Measurements from ENCODE around the gene AZU1.

The AZU1 gene

GRCh38 chr19:814152-815078 lies 13.2 kb upstream of the AZU1 start:
- Histone ChIP-seq H3K9me2 (replicated peaks; ENCODE audit: insufficient read depth, low read length) (no peaks in the 10 kb centered on the region), H2AFZ (ENCODE audit: low read depth, low read length, severe bottlenecking) (no peak overlapping the region), H3K4me2 (ENCODE audit: low read depth, low read length, poor library complexity, severe bottlenecking) (no peak overlapping the region), H3K9ac (ENCODE audit: low read length) (no peak overlapping the region), H3K36me3 (ENCODE audit: low read length) (peaks cover 5% of the 10 kb centered on the region; the same call in 1 of the 2 replicates), H3K9me3 (ENCODE audit: insufficient read depth, low read length) (no peaks in the 10 kb centered on the region), H3K4me3 (ENCODE audit: insufficient read depth, low read length, poor library complexity, severe bottlenecking) (no peak overlapping the region), H3K27ac (ENCODE audit: low read depth, low read length) (no peak overlapping the region), H3K79me2 (ENCODE audit: insufficient read depth, low read length) (no peaks in the 10 kb centered on the region), H4K20me1 (ENCODE audit: low read depth, low read length) (no peaks in the 10 kb centered on the region), H3F3A (ENCODE audit: insufficient read depth) (peaks cover 17% of the 10 kb centered on the region), H3K27me3 (ENCODE audit: low read length) (no peaks in the 10 kb centered on the region)
- TF ChIP-seq CTCF (IDR thresholded peaks at IDR 0.05; ENCODE audit: insufficient read depth, low read length, poor library complexity, severe bottlenecking) (no peak), EZH2phosphoT487 (conservative IDR thresholded peaks at IDR 0.05; ENCODE audit: low read length) (no peak)

- Histone ChIP-seq H3K9ac (ENCODE audit: low read length) (no peak overlapping the region), H3K27me3 (ENCODE audit: low read length) (no peaks in the 10 kb centered on the region), H3K9me3 (ENCODE audit: insufficient read depth, low read length) (no peaks in the 10 kb centered on the region), H3K36me3 (ENCODE audit: low read length) (peaks cover 3% of the 10 kb centered on the region; the same call in 1 of the 2 replicates), H3K4me2 (ENCODE audit: low read depth, low read length, poor library complexity, severe bottlenecking) (no peak overlapping the region), H3K79me2 (ENCODE audit: insufficient read depth, low read length) (no peaks in the 10 kb centered on the region), H4K20me1 (ENCODE audit: low read depth, low read length) (no peaks in the 10 kb centered on the region), H3F3A (ENCODE audit: insufficient read depth) (peaks cover 11% of the 10 kb centered on the region), H3K4me3 (ENCODE audit: insufficient read depth, low read length, poor library complexity, severe bottlenecking) (no peak overlapping the region), H3K27ac (ENCODE audit: low read depth, low read length) (no peak overlapping the region), H2AFZ (ENCODE audit: low read depth, low read length, severe bottlenecking) (no peak overlapping the region), H3K9me2 (replicated peaks; ENCODE audit: insufficient read depth, low read length) (no peaks in the 10 kb centered on the region)
- no peak for TF ChIP-seq EZH2phosphoT487 (conservative IDR thresholded peaks at IDR 0.05; ENCODE audit: low read length)
- no peak for TF ChIP-seq CTCF (IDR thresholded peaks at IDR 0.05; ENCODE audit: insufficient read depth, low read length, poor library complexity, severe bottlenecking)
These were observed 12.4 kb upstream of the AZU1 start for GRCh38 chr19:815079-815774.

GRCh38 chr19:815775-816499 lies 11.7 kb upstream of the AZU1 start:
- Histone ChIP-seq H3F3A (ENCODE audit: insufficient read depth) (peaks cover 9% of the 10 kb centered on the region), H3K79me2 (ENCODE audit: insufficient read depth, low read length) (no peaks in the 10 kb centered on the region), H3K27me3 (ENCODE audit: low read length) (no peaks in the 10 kb centered on the region), H3K27ac (ENCODE audit: low read depth, low read length) (no peak overlapping the region), H3K4me3 (ENCODE audit: insufficient read depth, low read length, poor library complexity, severe bottlenecking) (no peak overlapping the region), H3K4me2 (ENCODE audit: low read depth, low read length, poor library complexity, severe bottlenecking) (no peak overlapping the region), H3K36me3 (ENCODE audit: low read length) (no peaks in the 10 kb centered on the region; the same call in 1 of the 2 replicates), H3K9ac (ENCODE audit: low read length) (no peak overlapping the region), H4K20me1 (ENCODE audit: low read depth, low read length) (no peaks in the 10 kb centered on the region), H2AFZ (ENCODE audit: low read depth, low read length, severe bottlenecking) (no peak overlapping the region), H3K9me2 (replicated peaks; ENCODE audit: insufficient read depth, low read length) (no peaks in the 10 kb centered on the region), H3K9me3 (ENCODE audit: insufficient read depth, low read length) (no peaks in the 10 kb centered on the region)
- TF ChIP-seq CTCF (IDR thresholded peaks at IDR 0.05; ENCODE audit: insufficient read depth, low read length, poor library complexity, severe bottlenecking) (no peak), EZH2phosphoT487 (conservative IDR thresholded peaks at IDR 0.05; ENCODE audit: low read length) (no peak)
